HepG2 (cell line): Measurements from ENCODE around the gene CPLX1. TPM values are rescaled to one million over a fixed set of nuclear protein-coding genes. Genes with fewer than 3 reads are reported as not detected.
A peak's percentile ranks its signal among the peaks of the same experiment; 100 is the strongest.

Experiments used
- ATAC-seq: fragments of 200-7000 bp; cut with Tn5 transposase; 3 replicates; pipeline ENCODE4 v1.9.1; 2020; ENCODE audit warnings: mild to moderate bottlenecking, moderate library complexity
- BruUV-seq: library from RNA; stranded (reverse); fragments of 400-500 nt; replicated peaks from 2 replicates; lab custom pipeline; 2021; lab: Mats Ljungman, UMichigan
- CTCF ChIA-PET: fragments of 300-600 bp; formaldehyde crosslinking; extraction: SDS; loops from one replicate; lab custom pipeline; 2021; ENCODE audit warnings: low total read pairs, inconsistent platforms, low intra/inter-chr PET ratio; lab: Yijun Ruan, JAX
- POLR2A ChIA-PET: fragments of 350-600 bp; sonication (Branson Sonifier 250); formaldehyde crosslinking; loops from one replicate; lab custom pipeline; 2020; ENCODE audit warnings: antibody characterized with exemption, inconsistent platforms; lab: Yijun Ruan, JAX
- DNase-seq: peaks from one replicate; pipeline ENCODE4 v3.0.0-alpha.2; 2015; ENCODE audit warnings: low spot score
- FAIRE-seq: peaks from 3 replicates; lab custom pipeline; 2011; peaks lifted over from hg19 to GRCh38; lab: Jason Lieb, UNC
- H2AFZ ChIP-seq: one replicate; pipeline ENCODE4 v1.6.1; 2011; ENCODE audit warnings: low read length, inconsistent platforms
- H3K27ac ChIP-seq: fragments of 300-600 bp; 3 replicates; pipeline ENCODE4 v1.8.0; 2011; ENCODE audit warnings: mixed run types, mild to moderate bottlenecking, mixed read lengths, low read length, inconsistent platforms; ENCODE audit not compliant: insufficient read depth; ENCODE audit errors: extremely low read length
- H3K27me3 ChIP-seq, 2 experiments: fragments of 200-600 bp in 1 of 2; 2 replicates in 1 of 2; 3 replicates in 1 of 2; pipeline versions ENCODE4 v1.6.0 to v1.8.0; 2011; ENCODE audit warnings: low read length in 2 of 2, mild to moderate bottlenecking in 2 of 2, moderate library complexity in 2 of 2, inconsistent platforms in 1 of 2; ENCODE audit not compliant: insufficient read depth in 2 of 2, control insufficient read depth in 1 of 2
- H3K36me3 ChIP-seq, 2 experiments: fragments of 200-600 bp in 1 of 2; replicated peaks in 1 of 2; 2 replicates in 1 of 2; 3 replicates in 1 of 2; pipeline versions ENCODE4 v1.5.1 to v1.8.0; 2011; ENCODE audit warnings: low read length in 2 of 2, inconsistent platforms in 1 of 2; ENCODE audit not compliant: insufficient read depth in 2 of 2, control insufficient read depth in 1 of 2
- H3K4me1 ChIP-seq: 2 replicates; pipeline ENCODE4 v1.5.1; 2012; ENCODE audit warnings: low read length, inconsistent platforms; ENCODE audit not compliant: insufficient read depth
- H3K4me2 ChIP-seq: 2 replicates; pipeline ENCODE4 v1.6.0; 2011; ENCODE audit warnings: low read depth, low read length, inconsistent platforms
- H3K4me3 ChIP-seq, 3 experiments: fragments of 200-600 bp in 1 of 3; sonication (generic), shearing (Covaris generic) in 1 of 3; replicated peaks in 1 of 3; 2 replicates each; pipeline ENCODE4 v1.5.1; 2011 to 2016; ENCODE audit warnings: low read length in 3 of 3, inconsistent platforms in 2 of 3, low read depth in 2 of 3, mild to moderate bottlenecking in 2 of 3, control low read depth in 1 of 3, mixed read lengths in 1 of 3; ENCODE audit not compliant: insufficient read depth in 1 of 3
- H3K79me2 ChIP-seq: one replicate; pipeline ENCODE4 v1.6.1; 2011; ENCODE audit warnings: low read length, inconsistent platforms; ENCODE audit not compliant: insufficient read depth
- H3K9ac ChIP-seq: 2 replicates; pipeline ENCODE4 v1.6.0; 2011; ENCODE audit warnings: mild to moderate bottlenecking, low read depth, low read length, inconsistent platforms; ENCODE audit not compliant: insufficient read depth
- H3K9me3 ChIP-seq: 2 replicates; pipeline ENCODE4 v1.5.1; 2012; ENCODE audit warnings: mild to moderate bottlenecking, low read length
- H4K20me1 ChIP-seq: 2 replicates; pipeline ENCODE4 v1.6.0; 2011; ENCODE audit warnings: inconsistent platforms, mild to moderate bottlenecking, low read length, moderate library complexity; ENCODE audit not compliant: insufficient read depth
- AGO1 ChIP-seq: fragments of 200-400 bp; formaldehyde crosslinking; IDR thresholded peaks from 2 replicates; pipeline ENCODE4 v1.6.1; 2017; ENCODE audit warnings: mild to moderate bottlenecking, low read depth, low read length, moderate library complexity; ENCODE audit not compliant: poor library complexity, severe bottlenecking
- ARNT2 ChIP-seq: sonication (generic); formaldehyde crosslinking; IDR thresholded peaks from 2 replicates; pipeline ENCODE4 v1.8.0; 2022; ENCODE audit warnings: mild to moderate bottlenecking, low read depth, missing genetic modification reagents, moderate library complexity
- CBX2 ChIP-seq, 2 experiments: fragments of 200-600 bp in 1 of 2; sonication (generic); formaldehyde crosslinking in 1 of 2; IDR thresholded peaks; 2 replicates each; pipeline versions ENCODE4 v1.7.0 to v1.8.1; 2018 to 2022; ENCODE audit warnings: low read depth in 2 of 2, low read length in 1 of 2, mild to moderate bottlenecking in 1 of 2, missing genetic modification reagents in 1 of 2
- ELF3 ChIP-seq: IDR thresholded peaks from 2 replicates; pipeline ENCODE4 v1.6.1; 2016; ENCODE audit warnings: missing genetic modification reagents, missing compliant biosample characterization
- GATAD1 ChIP-seq: IDR thresholded peaks from 2 replicates; pipeline ENCODE4 v1.6.1; 2016; ENCODE audit warnings: missing genetic modification reagents, missing compliant biosample characterization
- IKZF1 ChIP-seq: fragments of 450-650 bp; IDR thresholded peaks from 2 replicates; pipeline ENCODE4 v1.7.1; 2016
- SP1 ChIP-seq, 2 experiments: fragments of 450-650 bp in 1 of 2; sonication (generic) in 1 of 2; formaldehyde crosslinking in 1 of 2; IDR thresholded peaks; 2 replicates each; pipeline versions ENCODE4 v1.4.0 to v1.6.1; 2016 to 2020; ENCODE audit warnings: missing genetic modification reagents in 1 of 2
- TBP ChIP-seq: sonication (generic); formaldehyde crosslinking; IDR thresholded peaks from 2 replicates; pipeline ENCODE4 v1.5.0; 2020; ENCODE audit warnings: missing genetic modification reagents
- ZBTB20 ChIP-seq: sonication (generic); formaldehyde crosslinking; IDR thresholded peaks from 2 replicates; pipeline ENCODE4 v1.8.1; 2023; ENCODE audit warnings: missing genetic modification reagents, low read depth, mild to moderate bottlenecking, borderline replicate concordance
- ZC3H13 ChIP-seq: sonication (generic); formaldehyde crosslinking; IDR thresholded peaks from 2 replicates; pipeline ENCODE4 v1.8.1; 2023; ENCODE audit warnings: mild to moderate bottlenecking, missing genetic modification reagents, moderate library complexity
- ZC3H4 ChIP-seq: sonication (generic); formaldehyde crosslinking; IDR thresholded peaks from 2 replicates; pipeline ENCODE4 v1.4.0; 2020; ENCODE audit warnings: missing genetic modification reagents, borderline replicate concordance
- ZMAT3 ChIP-seq: sonication (generic); formaldehyde crosslinking; conservative IDR thresholded peaks from 2 replicates; pipeline ENCODE4 v1.7.0; 2021; ENCODE audit warnings: missing genetic modification reagents
- ZNF451 ChIP-seq: sonication (generic); formaldehyde crosslinking; IDR thresholded peaks from 2 replicates; pipeline ENCODE4 v1.5.0; 2020; ENCODE audit warnings: mild to moderate bottlenecking, missing genetic modification reagents
- ZNF572 ChIP-seq: sonication (generic); formaldehyde crosslinking; IDR thresholded peaks from 2 replicates; pipeline ENCODE4 v1.5.1; 2020; ENCODE audit warnings: mild to moderate bottlenecking, missing genetic modification reagents
- ZSCAN29 ChIP-seq: sonication (generic); formaldehyde crosslinking; conservative IDR thresholded peaks from 2 replicates; pipeline ENCODE4 v1.4.0; 2020; ENCODE audit warnings: mild to moderate bottlenecking, missing genetic modification reagents
- WGBS: methylation state at CpG from one replicate; pipeline ENCODE4 v1.1.6; 2017; ENCODE audit warnings: low lambda C conversion rate; 5-methylcytosine and 5-hydroxymethylcytosine counted together
- in situ Hi-C: cut with HindIII; loops from 2 replicates; pipeline ENCODE4 v1.10.0; 2017; ENCODE audit warnings: low pct_unique_long_range_greater_than_20kb; ENCODE audit not compliant: extremely low pct_ligation_motif_present
- intact Hi-C: fragments of 100-400 bp; cut with micrococcal nuclease; formaldehyde crosslinking; loops from one replicate; pipeline ENCODE4 v1.10.0; 2022; ENCODE audit not compliant: unreplicated experiment
- polyA plus RNA-seq, 8 experiments: library from polyadenylated mRNA; depleted of rRNA in 3 of 8; stranded (reverse) in 7 of 8; unstranded in 1 of 8; fragments of >200 nt; fragmentation: Illumina TruSeq in 4 of 8; extraction: Trizol in 4 of 8; gene quantifications; 2 replicates each; pipeline versions ENCODE4 v1.2.1 to v1.2.3, GENCODE V29; 2011 to 2016; ENCODE audit warnings: low read depth in 4 of 8, missing spikeins in 1 of 8, mixed read lengths in 1 of 8; ENCODE audit not compliant: insufficient read depth in 1 of 8
- total RNA-seq, 5 experiments: library from RNA; depleted of rRNA; stranded (reverse); fragments of >200 nt; fragmentation: Illumina TruSeq; extraction: Trizol; gene quantifications; 2 replicates each; pipeline ENCODE4 v1.2.3, GENCODE V29; 2016; ENCODE audit warnings: low read depth in 1 of 5
- TF ChIP-seq, protein P1 (sequence below): sonication (generic); formaldehyde crosslinking; IDR thresholded peaks from 2 replicates; pipeline ENCODE4 v1.5.1; 2020; ENCODE audit warnings: missing genetic modification reagents, mild to moderate bottlenecking, borderline replicate concordance
- TF ChIP-seq, protein P2 (sequence below): sonication (generic); formaldehyde crosslinking; IDR thresholded peaks from 2 replicates; pipeline ENCODE4 v1.4.0; 2020; ENCODE audit warnings: missing genetic modification reagents
- TF ChIP-seq, protein P3 (sequence below): sonication (generic); formaldehyde crosslinking; IDR thresholded peaks from 2 replicates; pipeline ENCODE4 v1.4.0; 2020; ENCODE audit warnings: missing genetic modification reagents

The CPLX1 gene
- total and polyA plus RNA-seq, 2 of the 13 experiments (the other 11 are each of a cell fraction or from before 2014, with no cell fraction given): 0.18 TPM

DNA sequence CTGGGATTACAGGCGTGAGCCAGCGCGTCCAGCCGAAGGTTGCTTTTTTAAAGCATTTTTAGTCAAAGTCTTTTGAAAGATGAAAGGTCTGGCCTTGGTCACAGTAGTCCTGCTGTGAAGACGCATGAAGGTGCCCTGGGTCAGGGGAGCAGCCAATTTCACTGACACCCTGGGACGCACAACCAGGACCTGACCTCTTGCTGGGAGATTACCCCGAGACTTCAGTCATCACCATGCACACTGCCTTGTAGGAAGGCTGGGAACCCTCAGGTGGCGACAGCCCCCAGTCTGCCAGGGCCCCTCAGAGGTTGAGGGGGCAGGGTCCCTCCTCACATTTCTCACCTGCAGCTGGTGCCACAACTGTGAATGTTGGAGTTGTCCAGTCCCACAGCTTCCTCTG is 53.2 kb downstream of the CPLX1 start:
- Histone ChIP-seq H4K20me1 (peaks cover 49% of the 10 kb centered on the region), H3K27me3 (no peaks in the 10 kb centered on the region), H3K79me2 (peaks cover 65% of the 10 kb centered on the region), H3K36me3 (peaks cover 12 to 53% of the 10 kb centered on the region in 2 experiments), H3K9me3 (no peaks in the 10 kb centered on the region), H3K9ac (no peak overlapping the region), H3K27ac (no peak overlapping the region), H3K4me1 (peaks cover 25% of the 10 kb centered on the region), H3K4me3 (no peak overlapping the region), H2AFZ (no peak overlapping the region), H3K4me2 (no peak overlapping the region)
- CTCF ChIA-PET: no interaction called here
- intact Hi-C loops: no loop called here
- TF ChIP-seq CBX2 (IDR thresholded peaks at IDR 0.05; ENCODE audit: low read depth, low read length): no peak
- TF ChIP-seq CBX2 (CRISPR knock-in tag; IDR thresholded peaks at IDR 0.05; ENCODE audit: low read depth): no peak
- no peak for TF ChIP-seq IKZF1
- no peak for TF ChIP-seq ARNT2 (CRISPR knock-in tag)
- TF ChIP-seq ZBTB20 (CRISPR knock-in tag): no peak
- TF ChIP-seq, protein P1, sequence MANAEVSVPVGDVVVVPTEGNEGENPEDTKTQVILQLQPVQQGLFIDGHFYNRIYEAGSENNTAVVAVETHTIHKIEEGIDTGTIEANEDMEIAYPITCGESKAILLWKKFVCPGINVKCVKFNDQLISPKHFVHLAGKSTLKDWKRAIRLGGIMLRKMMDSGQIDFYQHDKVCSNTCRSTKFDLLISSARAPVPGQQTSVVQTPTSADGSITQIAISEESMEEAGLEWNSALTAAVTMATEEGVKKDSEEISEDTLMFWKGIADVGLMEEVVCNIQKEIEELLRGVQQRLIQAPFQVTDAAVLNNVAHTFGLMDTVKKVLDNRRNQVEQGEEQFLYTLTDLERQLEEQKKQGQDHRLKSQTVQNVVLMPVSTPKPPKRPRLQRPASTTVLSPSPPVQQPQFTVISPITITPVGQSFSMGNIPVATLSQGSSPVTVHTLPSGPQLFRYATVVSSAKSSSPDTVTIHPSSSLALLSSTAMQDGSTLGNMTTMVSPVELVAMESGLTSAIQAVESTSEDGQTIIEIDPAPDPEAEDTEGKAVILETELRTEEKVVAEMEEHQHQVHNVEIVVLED (CRISPR knock-in tag): no peak
- TF ChIP-seq TBP (CRISPR knock-in tag): no peak
- TF ChIP-seq, protein P2, sequence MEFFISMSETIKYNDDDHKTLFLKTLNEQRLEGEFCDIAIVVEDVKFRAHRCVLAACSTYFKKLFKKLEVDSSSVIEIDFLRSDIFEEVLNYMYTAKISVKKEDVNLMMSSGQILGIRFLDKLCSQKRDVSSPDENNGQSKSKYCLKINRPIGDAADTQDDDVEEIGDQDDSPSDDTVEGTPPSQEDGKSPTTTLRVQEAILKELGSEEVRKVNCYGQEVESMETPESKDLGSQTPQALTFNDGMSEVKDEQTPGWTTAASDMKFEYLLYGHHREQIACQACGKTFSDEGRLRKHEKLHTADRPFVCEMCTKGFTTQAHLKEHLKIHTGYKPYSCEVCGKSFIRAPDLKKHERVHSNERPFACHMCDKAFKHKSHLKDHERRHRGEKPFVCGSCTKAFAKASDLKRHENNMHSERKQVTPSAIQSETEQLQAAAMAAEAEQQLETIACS (CRISPR knock-in tag): no peak
- no peak for TF ChIP-seq GATAD1
- no peak for TF ChIP-seq ZNF572 (CRISPR knock-in tag)
- TF ChIP-seq SP1 (IDR thresholded peaks at IDR 0.05): no peak
- TF ChIP-seq SP1 (CRISPR knock-in tag; IDR thresholded peaks at IDR 0.05): no peak
- TF ChIP-seq ZSCAN29 (CRISPR knock-in tag): no peak
- TF ChIP-seq ZNF451 (CRISPR knock-in tag): no peak
- TF ChIP-seq, protein P3, sequence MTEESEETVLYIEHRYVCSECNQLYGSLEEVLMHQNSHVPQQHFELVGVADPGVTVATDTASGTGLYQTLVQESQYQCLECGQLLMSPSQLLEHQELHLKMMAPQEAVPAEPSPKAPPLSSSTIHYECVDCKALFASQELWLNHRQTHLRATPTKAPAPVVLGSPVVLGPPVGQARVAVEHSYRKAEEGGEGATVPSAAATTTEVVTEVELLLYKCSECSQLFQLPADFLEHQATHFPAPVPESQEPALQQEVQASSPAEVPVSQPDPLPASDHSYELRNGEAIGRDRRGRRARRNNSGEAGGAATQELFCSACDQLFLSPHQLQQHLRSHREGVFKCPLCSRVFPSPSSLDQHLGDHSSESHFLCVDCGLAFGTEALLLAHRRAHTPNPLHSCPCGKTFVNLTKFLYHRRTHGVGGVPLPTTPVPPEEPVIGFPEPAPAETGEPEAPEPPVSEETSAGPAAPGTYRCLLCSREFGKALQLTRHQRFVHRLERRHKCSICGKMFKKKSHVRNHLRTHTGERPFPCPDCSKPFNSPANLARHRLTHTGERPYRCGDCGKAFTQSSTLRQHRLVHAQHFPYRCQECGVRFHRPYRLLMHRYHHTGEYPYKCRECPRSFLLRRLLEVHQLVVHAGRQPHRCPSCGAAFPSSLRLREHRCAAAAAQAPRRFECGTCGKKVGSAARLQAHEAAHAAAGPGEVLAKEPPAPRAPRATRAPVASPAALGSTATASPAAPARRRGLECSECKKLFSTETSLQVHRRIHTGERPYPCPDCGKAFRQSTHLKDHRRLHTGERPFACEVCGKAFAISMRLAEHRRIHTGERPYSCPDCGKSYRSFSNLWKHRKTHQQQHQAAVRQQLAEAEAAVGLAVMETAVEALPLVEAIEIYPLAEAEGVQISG (CRISPR knock-in tag): no peak
- TF ChIP-seq ZC3H13 (CRISPR knock-in tag): no peak
- no peak for TF ChIP-seq ZMAT3
- no peak for TF ChIP-seq ELF3
- TF ChIP-seq ZC3H4 (CRISPR knock-in tag): no peak
- no peak for TF ChIP-seq AGO1
- in situ Hi-C loops: no loop called here
- FAIRE-seq (no peak), ATAC-seq (peak; percentile 24; the same call in 2 of the 3 replicates), DNase-seq (no peak)
- POLR2A ChIA-PET: interaction anchor here (2.3 kb wide), 1 partner anchor 10 kb away, joined by 11 read pairs; no protein-coding TSS in a partner anchor
- BruUV-seq: no TSS peak
- 100% methylated on average over 7 of the region's 8 CpGs for WGBS
